NCI-H345 (cell line): ENCODE measurements around the gene IL23R.

Experiments used
- DNase-seq: peaks from one replicate; lab custom pipeline; 2025; lab: John Stamatoyannopoulos, UW

Gene IL23R

DNA sequence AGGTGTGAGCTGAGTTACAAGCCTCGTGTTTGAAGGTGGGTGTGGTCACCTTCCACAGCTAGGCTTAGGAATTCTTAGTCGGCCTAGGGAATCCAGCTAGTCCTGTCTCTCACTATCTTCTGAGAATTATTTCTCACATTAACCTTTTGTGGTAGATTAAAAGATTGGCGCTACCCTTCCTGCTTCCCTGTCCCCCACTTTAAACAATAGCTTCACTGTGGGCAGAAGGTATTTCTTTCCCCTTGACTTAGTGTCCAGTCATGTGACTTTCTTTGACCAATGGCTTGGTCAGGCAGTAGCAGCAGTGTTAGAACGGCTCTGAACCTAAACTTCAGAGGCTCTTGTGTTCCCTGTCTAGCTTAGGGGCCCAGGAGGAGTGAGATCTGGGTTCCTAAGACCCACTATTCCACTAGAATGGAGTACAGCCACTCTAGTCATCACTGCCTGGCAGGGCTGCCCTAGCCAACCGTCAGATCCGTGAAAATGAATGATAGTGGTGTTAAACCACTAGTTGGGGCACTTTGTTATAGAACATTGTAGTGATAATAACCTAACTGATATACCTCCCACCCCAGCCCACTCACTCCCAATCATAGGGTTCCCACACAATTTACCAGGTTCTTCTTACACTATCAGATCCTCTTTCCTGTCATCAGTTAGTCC is 17.6 kb upstream of the IL23R start:
- DNase-seq = no peak

DNA sequence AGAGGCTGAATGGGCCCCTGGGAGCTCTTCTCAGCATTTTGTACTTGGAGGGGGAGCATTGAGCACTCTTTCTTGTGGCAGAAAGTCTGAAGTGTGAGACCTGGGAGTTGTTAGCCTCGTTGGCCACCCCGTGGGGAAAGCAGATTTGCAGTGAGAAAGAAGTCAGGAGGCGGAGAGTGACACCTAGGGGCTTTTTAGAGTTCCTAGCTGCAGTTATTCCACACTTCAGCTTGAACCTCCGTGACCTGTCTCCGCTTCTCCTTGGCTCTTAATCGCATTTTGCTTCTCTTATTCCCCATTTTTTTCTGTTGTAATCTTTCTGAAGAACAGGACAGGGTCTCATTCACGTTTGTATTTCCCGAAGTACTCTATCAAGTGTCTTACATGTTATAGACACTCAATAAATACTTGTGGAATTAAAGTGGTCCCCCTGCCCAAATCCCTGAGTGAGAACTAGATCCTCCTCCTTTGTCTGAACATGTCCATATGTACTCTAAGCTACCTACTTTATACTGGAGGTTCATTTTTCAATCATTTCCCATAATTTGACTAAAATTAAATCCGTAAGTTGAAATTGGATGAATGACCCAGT is 17.0 kb upstream of the IL23R start:
- DNase-seq = peak; percentile 26

- DNase-seq = no peak
These were observed 15.3 kb upstream of the IL23R start for GRCh38 chr1:67150931-67151330.

DNA sequence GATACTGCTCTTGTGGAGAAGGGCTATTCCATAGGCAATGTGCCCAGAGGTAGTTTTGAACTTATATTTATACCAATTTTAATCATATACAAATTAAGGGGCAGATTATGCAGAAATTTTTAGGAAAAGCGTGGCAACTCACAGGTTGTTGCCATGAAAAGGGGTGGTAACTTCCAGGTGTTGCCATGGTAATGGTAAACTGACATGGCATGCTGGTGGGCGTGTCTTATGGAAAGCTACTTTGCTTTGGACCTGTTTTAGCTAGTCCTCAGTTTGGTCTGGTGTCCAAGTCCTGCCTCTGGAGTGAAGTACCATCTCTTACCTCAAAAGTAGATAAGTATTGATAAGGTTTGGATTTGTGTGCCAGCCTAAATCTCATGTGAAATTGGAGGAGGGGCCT is 7.9 kb upstream of the IL23R start:
- DNase-seq = no peak

DNA sequence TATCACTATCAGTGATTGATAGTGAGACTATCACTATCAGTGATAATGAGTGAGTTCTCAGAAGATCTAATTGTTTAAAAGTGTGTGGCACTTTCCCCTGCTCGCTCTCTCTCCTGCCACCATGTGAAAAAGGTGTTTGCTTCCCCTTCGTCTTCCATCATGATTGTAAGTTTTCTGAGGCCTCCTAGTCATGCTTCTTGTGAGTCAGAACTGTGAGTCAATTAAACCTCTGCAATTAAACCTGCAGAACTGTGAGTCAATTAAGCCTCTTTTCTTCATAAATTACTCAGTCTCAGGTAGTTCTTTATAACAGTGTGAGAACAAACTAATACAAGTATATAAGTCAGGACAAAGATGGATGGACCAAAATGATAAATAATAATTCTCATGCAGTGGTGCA is 7.0 kb upstream of the IL23R start:
- no peak for DNase-seq

GRCh38 chr1:67162954-67163353 is 3.3 kb upstream of the IL23R start:
- DNase-seq = no peak

- no peak for DNase-seq
These were observed 699 bp upstream of the IL23R start for GRCh38 chr1:67165468-67166041.

DNA sequence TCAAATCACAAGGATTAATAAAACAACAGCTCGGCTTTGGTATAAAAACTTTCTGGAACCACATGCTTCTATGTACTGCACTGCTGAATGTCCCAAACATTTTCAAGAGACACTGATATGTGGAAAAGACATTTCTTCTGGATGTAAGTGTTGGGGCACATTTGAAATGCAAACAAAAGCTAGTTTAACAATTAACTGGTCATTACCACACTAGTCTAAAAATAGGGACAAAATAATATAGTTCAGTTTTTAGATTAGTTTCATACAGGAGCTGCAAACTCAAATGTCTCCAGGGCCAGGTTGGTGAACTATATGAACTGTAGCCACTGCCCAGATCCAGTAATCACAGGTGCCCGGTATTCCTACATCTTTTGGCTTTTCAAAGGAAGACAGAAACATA is 3.2 kb downstream of the IL23R start:
- no peak for DNase-seq

GRCh38 chr1:67169932-67170331 is 3.7 kb downstream of the IL23R start:
- no peak for DNase-seq

DNA sequence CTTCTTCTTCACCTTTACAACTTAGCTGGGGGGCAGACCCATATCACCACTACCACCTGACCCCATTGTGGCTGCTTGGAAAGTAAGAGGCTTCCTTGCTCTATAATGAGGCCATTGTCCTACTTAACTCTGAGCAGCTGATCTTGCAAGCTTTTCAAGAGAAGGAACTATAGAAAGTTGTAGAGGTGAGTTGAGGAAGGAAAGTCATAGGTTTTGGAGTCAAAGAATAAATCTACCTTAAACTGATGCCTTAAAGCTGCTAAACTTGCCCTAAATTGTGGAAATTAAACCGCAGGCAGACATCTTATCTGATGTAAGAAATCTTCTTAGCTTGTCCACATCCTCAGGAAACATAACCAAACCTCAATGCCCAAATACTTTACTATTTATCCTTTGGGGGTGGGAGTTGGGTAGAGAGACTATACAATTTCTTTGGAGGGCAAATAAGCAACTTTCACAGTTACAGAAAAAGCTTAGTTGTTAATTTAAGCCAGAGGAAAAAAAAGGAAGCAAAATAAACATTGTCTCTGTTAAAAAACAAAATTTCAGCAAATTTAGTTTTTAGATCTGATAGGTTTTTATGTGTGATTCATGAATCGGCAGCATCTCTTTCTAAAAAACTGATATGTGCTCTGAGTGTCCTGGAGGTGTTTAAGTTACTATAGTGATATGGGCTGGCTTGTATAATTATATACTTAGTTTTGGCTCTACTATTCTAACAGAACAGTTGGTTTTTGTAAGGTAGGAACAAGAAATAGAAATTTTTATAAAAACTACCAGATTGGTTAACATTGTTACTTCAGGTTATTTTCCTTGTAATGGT is 4.7 kb downstream of the IL23R start:
- no peak for DNase-seq

DNA sequence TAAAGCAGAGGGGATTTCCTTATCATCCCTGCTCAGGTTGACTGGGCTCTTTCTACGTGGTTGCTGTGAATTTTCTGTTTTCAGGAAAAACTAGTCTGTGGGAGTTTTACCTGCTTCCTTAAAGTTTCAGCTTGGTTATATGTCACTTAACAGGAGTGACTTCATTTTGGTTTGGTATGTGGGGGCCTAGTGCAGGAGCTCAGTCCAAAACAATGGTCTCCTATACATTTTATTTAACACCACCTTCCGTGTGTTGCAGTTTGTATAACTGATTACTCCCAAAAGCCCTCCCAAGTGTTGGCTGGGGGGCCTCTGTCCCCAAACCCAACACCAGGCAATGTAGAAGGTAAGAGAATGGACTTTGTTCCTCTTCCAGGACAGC is 5.3 kb downstream of the IL23R start:
- no peak for DNase-seq

DNA sequence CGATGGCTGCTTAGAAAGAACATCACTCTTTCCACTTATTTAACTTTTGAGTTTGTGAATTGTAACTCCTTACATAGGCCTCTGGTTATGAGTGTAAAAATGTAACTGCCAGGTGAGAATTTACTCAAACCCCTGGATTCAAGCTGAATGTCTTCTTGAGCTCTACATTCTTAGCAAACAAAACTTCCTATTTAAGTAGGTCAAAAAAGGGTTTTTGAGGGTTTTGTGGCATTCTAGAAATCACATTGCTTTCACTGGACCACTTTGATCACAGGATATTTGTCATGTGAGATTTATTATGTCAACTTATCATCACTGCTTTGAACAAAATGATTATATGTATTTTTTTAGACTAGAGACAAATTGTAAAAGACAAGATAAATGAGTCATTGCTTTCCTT is 5.7 kb downstream of the IL23R start:
- no peak for DNase-seq

DNA sequence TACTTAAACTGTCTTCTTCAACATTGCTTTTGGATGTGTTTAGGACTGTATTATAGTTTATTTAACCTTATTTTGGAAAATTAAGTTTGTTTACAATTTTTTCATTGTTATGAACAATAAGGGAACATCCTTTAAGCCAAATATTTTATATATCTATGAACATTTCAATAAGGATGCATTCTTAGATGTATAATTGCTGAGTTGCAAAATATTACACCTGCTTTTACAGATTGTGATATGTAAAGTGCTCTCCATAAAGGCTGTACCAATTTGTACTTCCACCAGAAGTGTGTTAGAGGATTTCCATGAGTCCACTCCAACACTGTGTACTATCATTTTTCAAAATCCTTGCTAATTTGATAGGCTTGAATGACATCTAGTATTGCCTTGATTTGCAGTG is 7.7 kb downstream of the IL23R start:
- no peak for DNase-seq

DNA sequence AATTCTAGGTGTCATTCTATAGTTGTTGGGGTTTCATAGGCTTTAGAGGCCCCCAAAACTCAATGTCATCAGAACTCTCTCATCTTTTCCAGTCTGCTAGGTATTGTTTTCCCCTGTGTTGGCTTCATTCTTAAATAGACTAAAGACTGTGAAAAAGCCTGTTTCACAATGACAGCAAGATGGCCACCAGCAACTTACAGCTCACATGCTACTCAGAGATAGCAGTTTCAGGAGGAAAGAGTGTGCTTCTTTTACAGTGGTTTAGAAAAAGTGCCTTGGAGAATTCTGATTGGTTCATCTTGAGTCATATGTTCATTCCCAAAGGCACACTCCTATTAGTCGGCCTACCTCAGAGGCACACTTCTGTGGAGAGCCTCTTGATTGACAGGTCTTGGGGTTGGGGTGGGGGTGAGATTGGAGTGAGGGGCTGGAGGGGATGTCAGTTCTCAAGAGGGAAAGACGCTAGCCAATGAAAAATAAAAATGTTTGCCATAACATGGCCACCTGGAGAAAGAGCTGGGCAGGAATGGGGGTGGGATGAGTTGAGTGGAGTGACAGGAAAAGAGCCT is 8.5 kb downstream of the IL23R start:
- DNase-seq = no peak

DNA sequence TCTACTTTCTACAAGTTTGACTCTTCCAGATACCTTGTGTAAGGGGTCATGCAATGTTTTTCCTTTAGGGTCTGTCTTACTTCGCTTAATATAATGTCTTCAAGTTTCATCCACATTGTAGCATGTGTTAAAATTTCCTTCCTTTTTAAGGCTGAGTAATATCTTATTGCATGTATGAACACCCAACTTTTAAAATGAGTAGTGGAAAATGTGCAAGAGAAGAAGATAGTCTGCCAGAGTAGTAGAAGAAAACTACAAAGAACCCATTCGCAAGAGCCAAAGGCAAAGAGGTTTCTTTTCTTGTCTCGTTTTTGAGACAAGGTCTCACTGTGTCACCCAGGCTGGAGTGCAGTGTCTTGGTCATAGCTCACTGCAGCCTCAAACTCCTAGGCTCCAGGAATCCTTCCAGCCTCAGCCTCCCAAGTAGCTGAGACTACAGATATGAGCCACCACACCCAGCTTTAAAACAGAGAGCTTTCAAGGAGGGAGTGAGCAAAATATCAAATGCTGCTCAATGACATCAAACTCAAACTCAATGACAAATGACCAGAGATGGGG is 9.4 kb downstream of the IL23R start:
- DNase-seq = no peak

GRCh38 chr1:67184838-67185421 is 18.7 kb downstream of the IL23R start:
- no peak for DNase-seq

DNA sequence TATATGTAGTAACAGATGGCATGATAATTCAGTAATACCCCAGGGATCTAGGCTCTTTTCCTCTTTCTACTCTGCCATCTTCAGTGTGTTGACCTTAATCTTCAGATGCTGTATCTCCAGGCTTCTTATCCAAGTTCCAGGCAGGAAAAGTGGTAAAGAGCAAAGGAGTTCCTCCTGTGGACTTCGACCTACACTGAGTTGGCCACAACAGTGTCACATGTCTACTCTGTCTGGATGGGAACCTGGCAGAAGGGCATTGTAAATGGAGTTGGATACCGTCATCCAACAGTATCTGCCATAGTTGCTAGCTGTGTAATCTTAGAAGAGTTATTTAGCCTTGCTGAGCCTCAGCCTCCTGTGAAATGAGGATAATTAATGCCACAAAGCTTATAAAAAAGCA is 21.9 kb downstream of the IL23R start:
- no peak for DNase-seq

DNA sequence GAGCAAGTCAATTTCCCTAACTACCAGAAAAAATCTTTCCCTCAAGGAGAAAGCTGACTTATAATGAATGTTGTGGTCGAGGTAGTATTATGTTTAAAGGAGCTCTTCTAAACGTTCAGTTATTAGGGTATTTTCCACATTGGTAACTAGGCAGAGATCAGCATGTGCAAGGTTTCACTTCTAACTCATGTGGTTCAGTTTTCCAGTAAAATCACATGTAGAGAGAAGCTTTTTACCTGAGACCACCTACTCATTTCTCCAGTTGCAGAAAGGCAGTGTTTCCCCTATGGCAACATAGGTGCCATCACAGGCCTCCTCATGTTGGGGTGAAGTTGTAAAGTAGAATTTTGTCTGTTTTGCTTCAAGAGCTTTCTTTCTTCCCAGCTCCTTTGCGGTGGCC is 23.7 kb downstream of the IL23R start:
- no peak for DNase-seq

DNA sequence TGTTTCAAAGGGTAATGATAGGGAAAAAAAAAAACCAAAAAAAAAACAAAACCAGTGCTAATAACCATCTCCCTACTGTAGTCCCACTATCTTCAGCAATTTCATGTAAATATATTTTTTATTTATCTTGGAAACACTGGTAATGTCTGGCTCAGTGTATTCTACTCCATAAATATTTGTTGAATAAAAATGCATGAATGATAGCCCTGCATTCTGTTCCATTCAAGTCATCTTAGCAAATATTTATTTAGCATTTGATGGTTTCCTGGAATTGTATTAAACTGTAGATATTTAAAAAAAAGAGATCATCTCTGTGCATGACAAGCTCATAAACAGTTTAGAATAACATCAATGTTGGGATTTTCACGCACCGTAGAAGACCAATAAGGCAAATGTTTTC is 24.2 kb downstream of the IL23R start:
- DNase-seq = no peak

GRCh38 chr1:67190942-67191341 is 24.7 kb downstream of the IL23R start:
- no peak for DNase-seq

- DNase-seq = no peak
These were observed 25.6 kb downstream of the IL23R start for GRCh38 chr1:67191668-67192520.
